NCI-H2107 treated with DMSO at 0.1 percent for 48 hours (cell line): ENCODE data around the gene BRAT1.
"Not testable (repeated sequence)": the region's sequence is repeated elsewhere in the genome, so short reads cannot be mapped to it uniquely, and the experiment has no call there.

Source experiments
- DNase-seq: peaks from one replicate; lab custom pipeline; 2025; ENCODE audit not compliant: unreplicated experiment; lab: John Stamatoyannopoulos, UW

The BRAT1 gene

GRCh38 chr7:2539031-2539911 lies 16.1 kb downstream of the BRAT1 start:
- no peak for DNase-seq

- no peak for DNase-seq
These were observed 17.1 kb downstream of the BRAT1 start for GRCh38 chr7:2537981-2538851.

GRCh38 chr7:2535872-2536627 lies 19.3 kb downstream of the BRAT1 start:
- not testable (repeated sequence) for DNase-seq

GRCh38 chr7:2534214-2534613 lies 21.1 kb downstream of the BRAT1 start:
- not testable (repeated sequence) for DNase-seq

- DNase-seq: not testable (repeated sequence)
These were observed 21.8 kb downstream of the BRAT1 start for GRCh38 chr7:2533566-2533965.

GRCh38 chr7:2532816-2533215 lies 22.5 kb downstream of the BRAT1 start:
- not testable (repeated sequence) for DNase-seq

- DNase-seq: not testable (repeated sequence)
These were observed 23.0 kb downstream of the BRAT1 start for GRCh38 chr7:2532199-2532772.

- DNase-seq: not testable (repeated sequence)
These were observed 23.6 kb downstream of the BRAT1 start for GRCh38 chr7:2531796-2532110.

- not testable (repeated sequence) for DNase-seq
These were observed 24.1 kb downstream of the BRAT1 start for GRCh38 chr7:2530994-2531795.

GRCh38 chr7:2530071-2530987 lies 25.0 kb downstream of the BRAT1 start:
- no peak for DNase-seq

GRCh38 chr7:2529161-2530070 lies 25.9 kb downstream of the BRAT1 start:
- no peak for DNase-seq

- no peak for DNase-seq
These were observed 26.7 kb downstream of the BRAT1 start for GRCh38 chr7:2528481-2529095.

GRCh38 chr7:2527505-2528467 lies 27.5 kb downstream of the BRAT1 start:
- DNase-seq: peak; percentile 9

- no peak for DNase-seq
These were observed 28.4 kb downstream of the BRAT1 start for GRCh38 chr7:2526659-2527504.
